Endodermal cell (in vitro differentiated cells): ENCODE measurements around the gene VPS51. TPM values are rescaled to one million over a fixed set of nuclear protein-coding genes. Genes with fewer than 3 reads are reported as not detected.
A peak's percentile ranks its signal among the peaks of the same experiment; 100 is the strongest.

ENCODE experiments used
- DNase-seq: peaks from one replicate; pipeline ENCODE4 v3.0.0-alpha.2; 2017
- H3K27ac ChIP-seq: 2 replicates; pipeline ENCODE4 v1.5.1; 2013; ENCODE audit warnings: mild to moderate bottlenecking, low read depth, low read length, moderate library complexity
- H3K27me3 ChIP-seq: 2 replicates; pipeline ENCODE4 v1.6.1; 2013; ENCODE audit warnings: mild to moderate bottlenecking, low read length, moderate library complexity; ENCODE audit not compliant: insufficient read depth, control insufficient read depth, poor library complexity, severe bottlenecking
- H3K36me3 ChIP-seq: 2 replicates; pipeline ENCODE4 v1.7.0; 2013; ENCODE audit warnings: mild to moderate bottlenecking, low read length, moderate library complexity; ENCODE audit not compliant: control insufficient read depth, insufficient read depth
- H3K4me1 ChIP-seq: one replicate; pipeline ENCODE4 v1.7.0; 2013; ENCODE audit warnings: low read length; ENCODE audit not compliant: control insufficient read depth, insufficient read depth
- H3K4me3 ChIP-seq: 2 replicates; pipeline ENCODE4 v1.5.1; 2013; ENCODE audit warnings: mild to moderate bottlenecking, low read length, moderate library complexity
- H3K9ac ChIP-seq: 2 replicates; pipeline ENCODE4 v1.6.1; 2013; ENCODE audit warnings: mild to moderate bottlenecking, low read length, moderate library complexity; ENCODE audit not compliant: poor library complexity, severe bottlenecking; ENCODE audit errors: extremely low read depth
- H3K9me3 ChIP-seq: 2 replicates; pipeline ENCODE4 v1.6.1; 2013; ENCODE audit warnings: mild to moderate bottlenecking, low read length, moderate library complexity; ENCODE audit not compliant: control insufficient read depth
- H3K27ac Mint-ChIP-seq: 2 replicates; pipeline ENCODE4 v1.8.0; 2020; ENCODE audit warnings: mixed read lengths
- H3K27me3 Mint-ChIP-seq: 2 replicates; pipeline ENCODE4 v1.8.0; 2021; ENCODE audit warnings: mild to moderate bottlenecking, mixed read lengths; ENCODE audit not compliant: insufficient read depth
- H3K36me3 Mint-ChIP-seq: 2 replicates; pipeline ENCODE4 v1.8.0; 2020; ENCODE audit warnings: low read depth, mixed read lengths
- H3K4me1 Mint-ChIP-seq: 2 replicates; pipeline ENCODE4 v1.8.0; 2020; ENCODE audit warnings: mixed read lengths
- H3K4me3 Mint-ChIP-seq: 2 replicates; pipeline ENCODE4 v1.8.0; 2020; ENCODE audit warnings: mild to moderate bottlenecking, moderate library complexity, mixed read lengths
- H3K9me3 Mint-ChIP-seq: 2 replicates; pipeline ENCODE4 v1.8.0; 2020; ENCODE audit warnings: mild to moderate bottlenecking, mixed read lengths
- WGBS, 2 experiments: methylation state at CpG; one replicate each; pipeline versions ENCODE4 v1.1.5 to v1.1.7; 2013; ENCODE audit warnings: missing lambda C conversion rate in 2 of 2, mixed read lengths in 1 of 2; ENCODE audit not compliant: insufficient coverage in 1 of 2, insufficient read length in 1 of 2; 5-methylcytosine and 5-hydroxymethylcytosine counted together
- total RNA-seq, 2 donors: library from RNA; stranded (reverse); fragmentation: NEBNext Ultra II Directional in 1 of 2; extraction: Animal tissue kit (Norgen Biotek cat#: 25700) in 1 of 2; gene quantifications; 2 replicates in 1 of 2; 3 replicates in 1 of 2; pipeline ENCODE4 v1.2.1, GENCODE V29; 2021
- TF ChIP-seq, protein P1 (sequence below): fragments of 200-600 bp; sonication (generic); conservative IDR thresholded peaks from 2 replicates; pipeline ENCODE4 v1.5.0; 2021; ENCODE audit warnings: antibody characterized with exemption, mild to moderate bottlenecking

VPS51 gene
- total RNA-seq, 2 donors from 2014 or later, result 107 to 113 TPM

DNA sequence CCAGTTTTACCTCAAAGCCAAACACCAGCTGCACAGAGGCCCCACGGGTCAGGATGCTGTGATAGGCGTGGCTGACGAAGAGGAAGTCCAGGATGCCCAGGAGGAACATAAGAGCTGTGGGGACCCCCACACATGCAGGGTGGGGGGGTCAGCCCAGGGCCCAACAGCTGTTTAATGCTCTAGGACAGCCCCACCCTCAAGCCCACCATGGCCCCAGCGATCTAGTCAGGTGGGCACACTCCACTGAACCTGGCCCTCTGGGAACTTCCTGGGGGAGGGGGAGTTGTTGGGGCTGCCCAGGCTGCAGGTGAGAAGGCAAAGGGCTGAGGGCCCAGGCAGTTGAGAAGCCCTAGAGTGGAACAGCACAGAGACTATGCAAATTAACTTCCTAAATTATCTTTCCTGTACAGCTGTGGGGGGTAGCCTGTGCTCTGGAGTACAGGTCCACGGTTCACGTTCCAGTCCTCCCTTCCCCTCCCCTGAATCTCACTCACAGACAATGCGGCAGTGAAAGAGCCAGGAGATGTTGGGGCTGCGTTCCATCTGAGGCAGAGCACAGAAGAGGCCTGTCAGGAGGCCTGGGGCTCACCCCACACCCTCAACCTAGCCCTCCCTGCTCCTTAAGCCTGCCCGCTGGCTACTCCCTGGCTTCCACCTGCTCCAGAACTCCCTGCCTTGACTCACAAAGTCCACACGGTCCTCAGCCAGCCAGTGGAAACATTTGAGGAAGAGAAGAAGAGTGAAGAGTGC, 36.4 kb downstream of the VPS51 start:
- WGBS, 2 experiments, result 89% methylated on average over 10 of the region's 10 CpGs; no CpG with 5 or more reads in 1 of the 2 experiments
- DNase-seq, result peak; percentile 26
- TF ChIP-seq, protein P1, sequence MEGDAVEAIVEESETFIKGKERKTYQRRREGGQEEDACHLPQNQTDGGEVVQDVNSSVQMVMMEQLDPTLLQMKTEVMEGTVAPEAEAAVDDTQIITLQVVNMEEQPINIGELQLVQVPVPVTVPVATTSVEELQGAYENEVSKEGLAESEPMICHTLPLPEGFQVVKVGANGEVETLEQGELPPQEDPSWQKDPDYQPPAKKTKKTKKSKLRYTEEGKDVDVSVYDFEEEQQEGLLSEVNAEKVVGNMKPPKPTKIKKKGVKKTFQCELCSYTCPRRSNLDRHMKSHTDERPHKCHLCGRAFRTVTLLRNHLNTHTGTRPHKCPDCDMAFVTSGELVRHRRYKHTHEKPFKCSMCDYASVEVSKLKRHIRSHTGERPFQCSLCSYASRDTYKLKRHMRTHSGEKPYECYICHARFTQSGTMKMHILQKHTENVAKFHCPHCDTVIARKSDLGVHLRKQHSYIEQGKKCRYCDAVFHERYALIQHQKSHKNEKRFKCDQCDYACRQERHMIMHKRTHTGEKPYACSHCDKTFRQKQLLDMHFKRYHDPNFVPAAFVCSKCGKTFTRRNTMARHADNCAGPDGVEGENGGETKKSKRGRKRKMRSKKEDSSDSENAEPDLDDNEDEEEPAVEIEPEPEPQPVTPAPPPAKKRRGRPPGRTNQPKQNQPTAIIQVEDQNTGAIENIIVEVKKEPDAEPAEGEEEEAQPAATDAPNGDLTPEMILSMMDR, result no peak

DNA sequence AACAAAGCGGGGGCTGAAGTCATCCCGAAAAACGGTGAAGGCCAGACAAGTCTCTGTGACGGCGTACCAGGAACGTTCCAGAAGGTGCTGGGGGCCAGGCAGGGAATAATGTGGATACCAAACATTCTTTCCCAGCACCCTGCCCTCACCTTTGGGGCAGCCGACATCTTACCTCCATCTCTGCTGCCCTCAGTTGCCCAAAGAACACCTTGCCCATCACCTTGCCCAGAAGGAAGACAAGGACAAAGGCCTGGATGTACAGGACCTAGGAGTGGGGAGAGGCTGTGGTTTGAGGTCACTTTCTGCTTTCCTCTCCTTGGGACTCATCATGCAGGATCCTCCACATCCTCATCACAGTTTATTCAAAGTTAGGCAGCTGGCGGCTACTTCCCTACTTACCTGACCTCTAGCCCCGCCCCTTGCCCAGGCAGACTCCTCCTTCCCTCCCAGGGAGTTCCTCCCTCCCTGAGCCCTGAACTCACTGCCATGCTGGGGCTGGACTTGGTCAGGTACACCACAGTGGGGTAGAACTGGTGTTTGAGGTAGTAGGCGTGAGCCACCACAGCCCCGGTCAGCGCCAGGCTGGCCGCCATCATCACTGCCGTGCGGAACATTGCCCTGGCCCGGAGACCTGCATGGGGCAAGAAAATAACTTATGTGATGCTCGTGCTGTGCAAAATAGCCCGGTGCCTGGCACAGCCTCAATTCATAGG, 37.1 kb downstream of the VPS51 start:
- no peaks in the 10 kb centered on the region for H3K27me3 ChIP-seq
- 51 to 55% methylated on average over 9 to 18 of the region's 18 CpGs for WGBS, 2 experiments
- Mint-ChIP-seq H3K9me3 (no peaks in the 10 kb centered on the region), H3K4me1 (peaks cover 19% of the 10 kb centered on the region), H3K4me3 (peak overlapping the region; percentile 87), H3K27me3 (no peaks in the 10 kb centered on the region), H3K36me3 (peaks cover 28% of the 10 kb centered on the region), H3K27ac (peak overlapping the region; percentile 99)
- peak overlapping the region; percentile 98 for H3K9ac ChIP-seq
- TF ChIP-seq, protein P1, result no peak
- DNase-seq, result peak; percentile 89
- H3K9me3 ChIP-seq, result no peaks in the 10 kb centered on the region
- peak overlapping the region; percentile 94 for H3K4me3 ChIP-seq
- H3K4me1 ChIP-seq, result no peaks in the 10 kb centered on the region
- H3K36me3 ChIP-seq, result peaks cover 39% of the 10 kb centered on the region
- H3K27ac ChIP-seq, result no peak overlapping the region

More for the DNA sequence above, 36.4 kb downstream of the VPS51 start:
- Mint-ChIP-seq H3K9me3 (no peaks in the 10 kb centered on the region), H3K4me3 (peak overlapping the region; percentile 87), H3K4me1 (peaks cover 19% of the 10 kb centered on the region), H3K36me3 (peaks cover 29% of the 10 kb centered on the region), H3K27ac (no peak overlapping the region), H3K27me3 (no peaks in the 10 kb centered on the region)
- H3K36me3 ChIP-seq, result peaks cover 47% of the 10 kb centered on the region
- H3K27ac ChIP-seq, result no peak overlapping the region
- peak overlapping the region; percentile 94 for H3K4me3 ChIP-seq
- H3K9me3 ChIP-seq, result no peaks in the 10 kb centered on the region
- no peak overlapping the region for H3K9ac ChIP-seq
- no peaks in the 10 kb centered on the region for H3K27me3 ChIP-seq
- no peaks in the 10 kb centered on the region for H3K4me1 ChIP-seq

DNA sequence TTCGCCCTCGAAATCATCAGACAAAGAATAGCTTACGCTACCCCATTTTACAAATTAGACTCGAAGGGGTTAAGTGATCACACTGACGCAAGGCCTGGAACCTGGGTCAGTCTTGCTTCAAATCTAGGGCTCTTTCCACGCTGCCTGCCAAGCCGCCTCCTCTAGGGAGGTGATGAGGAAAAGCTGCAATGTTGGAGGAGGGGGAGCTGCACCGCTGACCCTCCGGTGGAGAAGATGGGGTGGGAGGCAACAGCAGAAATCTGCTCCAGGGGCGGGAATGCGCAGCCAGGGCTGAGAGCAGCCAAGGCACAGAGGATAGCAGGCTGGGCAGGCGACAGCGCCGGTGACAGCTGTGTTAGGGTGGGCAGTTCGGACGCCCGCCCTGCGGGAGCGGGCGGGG, 37.7 kb downstream of the VPS51 start:
- Histone ChIP-seq H3K9ac (peak overlapping the region; percentile 98), H3K4me1 (no peaks in the 10 kb centered on the region), H3K9me3 (no peaks in the 10 kb centered on the region), H3K36me3 (peaks cover 36% of the 10 kb centered on the region), H3K27ac (no peak overlapping the region), H3K4me3 (peak overlapping the region; percentile 94), H3K27me3 (no peaks in the 10 kb centered on the region)
- H3K4me3 Mint-ChIP-seq, result peak overlapping the region; percentile 87
- peaks cover 2% of the 10 kb centered on the region for H3K27me3 Mint-ChIP-seq
- H3K36me3 Mint-ChIP-seq, result peaks cover 28% of the 10 kb centered on the region
- no peaks in the 10 kb centered on the region for H3K9me3 Mint-ChIP-seq
- peaks cover 19% of the 10 kb centered on the region for H3K4me1 Mint-ChIP-seq
- H3K27ac Mint-ChIP-seq, result peak overlapping the region; percentile 99
- TF ChIP-seq, protein P1, result no peak
- DNase-seq, result peak; percentile 61
- 0 to 3% methylated on average over 8 to 20 of the region's 20 CpGs for WGBS, 2 experiments
